Measurements from ENCODE around the gene DISC1. TPM values are rescaled to one million over a fixed set of nuclear protein-coding genes. Genes with fewer than 3 reads are reported as not detected.
"Not testable (repeated sequence)": the region's sequence is repeated elsewhere in the genome, so short reads cannot be mapped to it uniquely, and the experiment has no call there.

The DISC1 gene
- total RNA-seq, 1 donor from 2014 or later: 12.3 TPM

- Histone ChIP-seq H3K27ac (no peak overlapping the region), H3K4me1 (no peaks in the 10 kb centered on the region), H3K36me3 (no peaks in the 10 kb centered on the region), H3K27me3 (no peaks in the 10 kb centered on the region), H3K4me3 (no peak overlapping the region), H3K9me3 (no peaks in the 10 kb centered on the region)
- intact Hi-C loops (cut with DNase I): no loop called here
- no peak for TF ChIP-seq CTCF (IDR thresholded peaks at IDR 0.05)
- TF ChIP-seq POLR2A (IDR thresholded peaks at IDR 0.05): no peak
- TF ChIP-seq POLR2AphosphoS5 (IDR thresholded peaks at IDR 0.05; ENCODE audit: insufficient read depth in 1 of 2, low read depth in 1 of 2): no peak
- no peak for DNase-seq (ENCODE audit: extremely low spot score in 2 of 2)
Measured at GRCh38 chr1:231964961-231965360, 338.4 kb downstream of the DISC1 start.

- intact Hi-C loops (cut with DNase I): no loop called here
- no peak overlapping the region for H3K4me3 ChIP-seq
- H3K36me3 ChIP-seq: no peaks in the 10 kb centered on the region
- no peak for TF ChIP-seq POLR2AphosphoS5 (IDR thresholded peaks at IDR 0.05; ENCODE audit: insufficient read depth in 1 of 2, low read depth in 1 of 2)
- H3K27ac ChIP-seq: no peak overlapping the region
- H3K9me3 ChIP-seq: no peaks in the 10 kb centered on the region
- no peak for DNase-seq (ENCODE audit: extremely low spot score in 2 of 2)
- H3K27me3 ChIP-seq: no peaks in the 10 kb centered on the region
- H3K4me1 ChIP-seq: no peaks in the 10 kb centered on the region
Measured at GRCh38 chr1:231965615-231966014, 339.0 kb downstream of the DISC1 start.

- intact Hi-C loops (cut with DNase I): no loop called here
- Histone ChIP-seq H3K9me3 (no peaks in the 10 kb centered on the region), H3K36me3 (no peaks in the 10 kb centered on the region), H3K4me1 (no peaks in the 10 kb centered on the region), H3K4me3 (no peak overlapping the region), H3K27me3 (no peaks in the 10 kb centered on the region), H3K27ac (no peak overlapping the region)
- no peak for DNase-seq (ENCODE audit: extremely low spot score in 2 of 2)
- no peak for TF ChIP-seq CTCF (IDR thresholded peaks at IDR 0.05)
- no peak for TF ChIP-seq POLR2AphosphoS5 (IDR thresholded peaks at IDR 0.05; ENCODE audit: insufficient read depth in 1 of 2, low read depth in 1 of 2)
- TF ChIP-seq POLR2A (IDR thresholded peaks at IDR 0.05): no peak
Measured at GRCh38 chr1:231966983-231967382, 340.4 kb downstream of the DISC1 start.

GRCh38 chr1:231969076-231969475 is 342.5 kb downstream of the DISC1 start:
- no peak overlapping the region for H3K4me3 ChIP-seq
- TF ChIP-seq POLR2AphosphoS5 (IDR thresholded peaks at IDR 0.05; ENCODE audit: insufficient read depth in 1 of 2, low read depth in 1 of 2): no peak
- no peak for TF ChIP-seq CTCF (IDR thresholded peaks at IDR 0.05)
- TF ChIP-seq POLR2A (IDR thresholded peaks at IDR 0.05): no peak
- intact Hi-C loops (cut with DNase I): no loop called here

GRCh38 chr1:231969761-231970160 is 343.2 kb downstream of the DISC1 start:
- H3K36me3 ChIP-seq; H3K27me3 ChIP-seq; H3K4me1 ChIP-seq; H3K27ac ChIP-seq; H3K4me3 ChIP-seq; intact Hi-C loops (cut with DNase I); DNase-seq (ENCODE audit: extremely low spot score in 2 of 2); H3K9me3 ChIP-seq: not testable (repeated sequence)

More at GRCh38 chr1:231969076-231969475, 342.5 kb downstream of the DISC1 start:
- Histone ChIP-seq H3K4me1 (no peaks in the 10 kb centered on the region), H3K27me3 (no peaks in the 10 kb centered on the region), H3K9me3 (no peaks in the 10 kb centered on the region), H3K36me3 (no peaks in the 10 kb centered on the region), H3K27ac (no peak overlapping the region)
- no peak for DNase-seq (ENCODE audit: extremely low spot score in 2 of 2)

GRCh38 chr1:231970684-231971083 is 344.1 kb downstream of the DISC1 start:
- Histone ChIP-seq H3K9me3 (no peaks in the 10 kb centered on the region), H3K27ac (no peak overlapping the region), H3K36me3 (no peaks in the 10 kb centered on the region), H3K4me1 (no peaks in the 10 kb centered on the region), H3K4me3 (no peak overlapping the region), H3K27me3 (no peaks in the 10 kb centered on the region)
- no peak for DNase-seq (ENCODE audit: extremely low spot score in 2 of 2)
- intact Hi-C loops (cut with DNase I): no loop called here
- TF ChIP-seq CTCF (IDR thresholded peaks at IDR 0.05) (no peak), POLR2AphosphoS5 (IDR thresholded peaks at IDR 0.05; ENCODE audit: insufficient read depth in 1 of 2, low read depth in 1 of 2) (no peak), POLR2A (IDR thresholded peaks at IDR 0.05) (no peak)

Measured in vagina (tissue), 2 donors.